NCI-H226 (cell line): ENCODE results near the gene C4orf50.
"Not testable (repeated sequence)": the region's sequence is repeated elsewhere in the genome, so short reads cannot be mapped to it uniquely, and the experiment has no call there.

ENCODE experiments used
- DNase-seq: peaks from one replicate; pipeline ENCODE4 v3.0.0-alpha.2; 2015

Gene C4orf50

DNA sequence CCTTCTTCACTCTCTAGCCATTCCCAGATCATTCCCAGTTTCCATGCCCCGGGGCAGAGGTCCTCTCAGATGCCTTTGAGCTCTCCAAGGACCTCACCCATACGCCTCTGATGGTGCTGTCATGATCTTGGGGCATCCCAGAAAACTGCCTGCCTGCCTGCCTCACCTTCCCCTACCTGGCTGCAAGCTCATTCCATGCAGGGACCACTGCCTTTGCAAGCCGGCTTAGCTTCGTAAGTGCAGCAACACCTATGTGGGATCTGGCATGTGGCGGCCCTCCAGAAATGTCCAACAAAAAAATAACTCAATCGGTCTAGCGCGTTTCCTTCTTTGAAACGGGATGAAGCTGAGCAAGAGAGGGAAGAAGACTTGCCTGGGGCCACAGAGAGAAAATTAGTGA lies 53.0 kb downstream of the C4orf50 start:
- DNase-seq, result no peak

DNA sequence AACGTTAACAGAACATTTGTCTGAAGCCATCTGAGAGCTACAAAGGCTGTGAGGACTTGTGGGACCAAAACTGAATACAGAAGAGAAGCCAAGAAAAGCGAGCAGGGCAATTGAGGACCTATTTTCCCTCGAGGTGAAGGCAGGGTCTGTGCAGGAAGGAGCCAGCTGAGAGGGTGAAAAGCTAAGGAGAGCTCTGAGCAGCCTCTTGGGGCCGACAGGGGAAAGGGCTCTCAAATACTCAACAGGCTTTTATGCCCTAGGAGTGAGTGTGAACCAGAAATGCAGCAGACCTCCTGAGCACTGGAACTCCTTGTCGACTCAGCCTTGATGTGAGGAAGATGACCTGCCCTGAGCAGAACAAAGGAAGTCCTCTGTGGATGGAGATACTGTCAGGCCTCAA lies 54.2 kb downstream of the C4orf50 start:
- no peak for DNase-seq

DNA sequence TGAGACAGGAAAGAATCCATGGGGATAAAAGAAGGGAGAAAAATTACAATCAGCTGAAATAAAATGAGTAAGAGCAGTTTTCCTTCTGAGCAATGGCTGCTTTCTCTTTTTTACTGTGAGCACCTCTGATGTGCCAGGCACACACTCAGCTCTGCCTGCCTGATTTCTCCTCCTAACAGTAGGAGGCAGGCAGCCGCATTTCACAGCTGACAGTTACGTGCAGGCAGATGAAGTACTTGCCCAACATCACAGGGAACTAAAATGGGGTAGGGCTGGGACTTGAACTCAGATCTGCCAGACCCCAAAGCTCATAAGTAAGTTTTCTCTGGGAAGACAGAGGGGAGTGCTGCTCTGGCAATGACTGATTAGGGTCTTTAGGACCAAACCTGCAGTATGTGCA lies 54.6 kb downstream of the C4orf50 start:
- no peak for DNase-seq

DNA sequence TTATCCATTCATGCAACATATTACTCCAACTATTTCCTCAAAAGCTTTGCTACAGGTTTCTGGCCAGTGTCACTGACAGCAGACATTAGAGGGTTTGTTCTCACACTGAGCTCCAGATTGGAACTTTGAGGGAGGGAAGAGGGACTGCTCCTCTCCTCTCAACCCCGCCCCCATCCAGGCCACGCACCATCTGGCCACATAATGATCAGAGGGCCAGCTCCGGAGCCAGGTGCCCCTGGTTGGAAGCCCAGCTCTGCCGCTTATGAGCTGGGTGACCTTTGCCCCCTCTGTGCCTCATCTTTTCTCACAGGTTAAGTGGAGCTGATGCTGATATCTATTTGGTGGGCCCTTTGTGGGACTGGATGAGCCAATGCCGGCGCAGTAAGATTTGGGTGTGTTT lies 55.8 kb downstream of the C4orf50 start:
- no peak for DNase-seq

DNA sequence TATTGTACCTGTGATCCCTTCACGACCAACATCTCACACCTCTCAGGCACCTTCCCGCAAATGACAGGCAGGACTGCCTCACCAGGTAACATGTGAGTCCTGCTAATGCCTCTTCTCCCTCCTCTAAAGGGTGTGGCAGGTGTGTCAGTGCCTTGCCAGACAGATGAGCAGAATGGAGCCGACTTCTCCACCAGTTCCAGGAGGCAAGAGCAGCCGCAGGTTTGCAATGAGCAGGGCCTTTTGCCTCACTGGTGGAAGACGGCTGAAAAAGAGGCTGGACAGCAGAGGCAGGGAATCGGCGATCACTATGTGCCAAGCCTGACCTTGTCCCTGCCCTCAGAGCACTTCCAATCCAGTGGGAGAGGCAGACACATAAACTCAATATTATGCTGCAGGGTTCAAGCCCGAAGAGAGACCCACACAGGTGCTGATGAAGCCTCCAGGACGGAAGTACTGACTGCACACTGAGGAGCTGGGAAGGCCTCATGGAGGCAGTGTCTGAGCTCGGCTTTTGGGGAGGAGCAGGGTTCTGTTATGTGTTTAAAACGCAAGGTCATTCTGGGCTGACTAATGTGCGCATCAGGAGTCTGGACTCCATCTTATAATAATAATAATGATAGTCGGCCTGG lies 57.9 kb downstream of the C4orf50 start:
- DNase-seq, result no peak

DNA sequence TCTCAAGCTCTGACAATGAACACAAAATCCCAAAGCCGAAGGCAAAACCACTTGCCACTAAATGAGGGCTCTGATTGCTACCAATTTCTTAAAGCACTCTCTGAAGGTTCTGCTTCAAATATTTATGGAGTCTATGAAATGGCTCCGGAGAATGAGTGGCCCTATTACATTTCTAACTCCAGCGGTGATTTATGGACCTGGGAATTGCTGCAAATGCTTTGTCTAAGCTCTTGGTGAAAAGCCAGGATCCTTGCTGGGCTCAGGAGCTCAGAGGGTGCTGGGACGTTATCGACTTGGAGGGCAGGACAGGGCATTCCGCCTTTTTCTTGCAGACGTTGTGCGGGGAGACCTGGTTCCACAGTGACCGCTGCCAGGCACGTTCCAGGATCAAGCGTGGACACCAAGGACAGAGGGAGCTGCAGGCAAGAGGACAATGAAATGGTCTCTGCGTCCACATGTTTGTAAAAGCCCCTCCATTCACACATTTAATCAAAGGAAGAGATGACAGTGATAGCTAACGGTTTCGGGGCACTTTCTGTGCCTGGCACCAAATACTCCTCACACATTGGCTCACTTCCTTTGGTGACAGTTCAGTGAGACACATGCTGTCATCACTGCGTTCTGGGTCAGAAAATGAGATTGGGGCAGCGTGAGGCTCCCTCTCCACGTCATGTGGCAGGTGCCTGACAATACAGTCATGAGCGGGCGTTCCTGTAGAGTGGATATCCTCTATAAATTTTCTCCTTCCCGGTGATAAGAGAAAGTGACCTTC lies 58.8 kb downstream of the C4orf50 start:
- no peak for DNase-seq

DNA sequence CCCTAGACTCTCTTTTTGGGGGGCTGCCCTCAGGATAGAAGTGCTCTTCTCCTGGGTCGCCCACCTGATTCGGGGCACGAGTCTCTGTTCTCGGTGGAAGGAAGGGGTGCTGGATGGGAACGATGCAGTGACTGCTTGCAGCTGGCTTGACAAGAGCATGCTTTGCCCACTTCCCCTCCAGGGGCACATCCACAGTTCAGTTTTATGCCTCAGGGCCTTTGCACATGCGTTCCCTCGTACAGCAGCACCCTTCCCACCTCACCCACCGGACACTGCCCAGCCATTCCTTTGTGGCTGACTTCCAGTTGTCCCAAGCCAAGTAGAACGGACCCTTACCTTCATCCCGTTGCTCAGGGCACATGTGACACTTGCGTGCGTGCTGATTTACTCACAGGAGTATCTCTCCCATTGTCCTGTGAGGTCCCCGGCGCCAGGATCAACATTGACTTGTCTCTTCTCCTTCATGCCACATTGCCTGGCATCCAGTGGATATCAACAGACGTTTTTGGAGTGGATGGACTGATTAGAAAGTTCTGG lies 60.0 kb downstream of the C4orf50 start:
- no peak for DNase-seq

DNA sequence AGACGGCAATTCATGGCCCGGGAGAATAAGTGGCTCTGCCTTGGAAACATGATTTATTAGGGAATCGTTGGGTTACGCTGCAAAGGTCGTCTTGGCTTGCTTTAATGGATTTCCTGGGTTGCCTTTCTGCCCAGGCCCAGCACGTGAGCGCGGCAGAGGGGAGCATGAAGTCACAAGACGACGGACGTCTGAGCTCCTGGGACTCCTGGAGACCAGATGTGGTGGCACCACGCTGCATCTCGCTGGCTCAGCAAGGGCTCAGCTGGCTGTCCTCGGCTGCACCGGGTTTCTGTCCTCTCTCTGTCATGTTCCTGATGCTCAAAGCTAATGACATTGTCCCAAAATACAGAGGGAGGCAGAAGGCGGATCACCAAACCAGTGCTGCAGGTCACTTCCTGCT lies 61.2 kb downstream of the C4orf50 start:
- DNase-seq, result no peak

DNA sequence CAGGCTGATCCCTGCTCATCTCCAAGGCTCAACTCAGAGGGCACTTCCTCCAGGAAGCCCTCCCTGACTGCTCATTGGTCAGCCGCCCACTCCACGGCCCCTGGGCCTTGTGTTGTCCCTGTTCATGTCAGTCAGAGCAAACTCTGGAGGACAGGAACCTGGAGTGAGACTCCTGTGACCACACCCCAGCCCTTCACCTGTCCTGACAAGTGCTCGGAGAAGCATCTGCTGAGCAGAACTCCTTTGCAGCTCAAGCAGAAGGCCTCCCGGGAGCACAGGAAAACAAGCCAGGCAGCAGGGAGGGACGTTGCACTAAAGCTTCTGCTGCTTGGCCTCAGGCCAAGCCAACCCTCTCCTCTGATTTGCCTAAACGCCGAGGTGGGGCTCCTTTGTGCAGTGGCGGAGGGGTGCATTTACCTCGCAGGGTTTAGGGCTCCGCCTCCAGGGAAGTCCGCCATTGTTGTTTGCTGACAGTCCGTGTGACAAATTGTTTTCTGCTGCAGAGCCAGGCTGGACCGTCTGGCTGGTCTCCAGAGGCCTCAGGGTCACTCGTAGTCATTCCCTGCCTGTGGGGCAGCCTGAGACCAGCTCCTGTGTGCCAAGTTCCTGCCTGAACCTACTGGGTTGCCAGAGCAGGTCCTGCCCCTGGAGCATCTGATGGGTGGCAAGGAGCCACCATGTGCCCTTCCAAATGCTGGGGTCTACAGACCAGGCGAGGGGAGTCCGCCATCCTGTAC lies 61.8 kb downstream of the C4orf50 start:
- DNase-seq, result no peak

DNA sequence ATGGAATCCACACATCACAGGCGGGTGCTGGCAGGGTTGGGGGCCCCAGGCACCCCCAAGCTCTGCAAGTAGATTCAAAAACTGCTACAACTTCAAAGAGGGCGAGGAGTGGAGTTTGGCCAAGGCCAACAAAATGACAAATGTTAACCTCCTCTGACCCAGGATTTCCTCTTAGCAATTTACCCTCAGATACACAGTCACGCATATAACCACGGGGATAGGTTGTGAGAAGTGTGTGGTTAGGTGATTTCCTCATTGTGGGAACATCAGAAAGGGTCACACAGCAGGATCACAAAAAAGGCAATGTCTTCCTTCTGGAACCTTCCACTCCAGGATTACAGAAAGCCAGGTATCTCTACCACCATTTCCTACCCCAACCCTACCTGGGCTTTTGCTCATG lies 62.4 kb downstream of the C4orf50 start:
- DNase-seq, result no peak

DNA sequence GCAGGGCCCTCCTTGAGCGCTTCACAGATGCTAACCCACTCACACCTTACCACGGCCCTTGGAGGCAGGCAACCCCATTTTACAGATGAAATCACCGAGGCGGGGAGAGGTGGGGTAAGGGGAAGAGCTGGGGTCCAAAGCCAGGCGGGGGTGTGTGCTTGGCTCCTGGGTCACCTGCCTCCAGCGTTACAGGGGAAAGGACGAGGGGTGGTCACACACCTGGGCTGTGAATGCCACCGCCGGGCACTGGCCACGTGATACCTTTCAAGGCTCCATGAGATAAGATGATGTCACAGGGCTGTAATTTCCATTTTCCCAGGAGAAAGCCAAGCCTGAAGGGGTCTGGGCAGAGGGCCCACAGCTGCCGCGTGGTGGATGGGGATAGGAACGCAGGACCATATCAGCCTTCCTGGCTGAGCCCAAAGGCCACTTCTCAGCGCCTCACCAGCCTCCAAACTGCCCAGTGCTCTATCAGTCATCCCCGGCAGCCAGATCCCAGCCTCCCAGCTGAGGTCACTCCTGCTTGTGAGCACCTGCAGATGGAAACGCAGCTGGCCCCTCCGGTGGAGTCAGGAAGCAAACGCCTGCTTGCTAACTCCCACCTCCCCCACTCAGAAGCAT lies 62.9 kb downstream of the C4orf50 start:
- DNase-seq, result no peak

DNA sequence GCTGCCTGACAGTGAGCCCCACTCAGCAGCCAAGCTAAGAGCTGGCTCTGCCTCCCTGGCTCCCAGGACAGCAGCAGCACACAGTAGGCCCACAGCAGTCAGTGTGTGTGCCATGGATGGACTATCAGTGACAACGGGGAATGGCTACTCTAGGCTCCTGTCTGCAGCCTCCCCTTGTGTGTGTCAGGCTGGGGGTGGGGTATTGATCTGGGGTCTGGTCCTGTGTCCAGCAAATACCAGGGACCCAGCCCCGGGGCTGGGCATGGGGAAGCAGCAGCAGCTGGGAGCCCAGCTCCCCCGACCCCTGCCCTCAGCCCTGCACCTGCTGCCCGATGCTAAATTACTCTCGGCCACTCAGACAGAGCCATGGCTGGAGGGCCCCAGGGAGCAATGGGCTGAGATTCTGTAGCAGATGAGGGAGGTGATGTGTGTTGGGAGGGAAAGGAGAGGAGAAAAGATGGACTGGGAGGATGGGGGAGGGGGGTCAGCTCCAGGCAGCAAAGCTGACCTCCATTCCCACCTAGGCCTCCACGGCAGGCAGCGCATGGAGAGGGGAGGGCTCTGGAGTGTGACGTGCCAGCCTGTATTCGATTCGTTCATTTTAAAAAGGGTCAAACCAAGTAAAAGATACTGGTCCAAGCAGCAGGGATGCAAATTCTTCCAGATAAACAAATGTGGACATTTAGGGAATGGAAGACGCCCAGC lies 64.0 kb downstream of the C4orf50 start:
- no peak for DNase-seq

DNA sequence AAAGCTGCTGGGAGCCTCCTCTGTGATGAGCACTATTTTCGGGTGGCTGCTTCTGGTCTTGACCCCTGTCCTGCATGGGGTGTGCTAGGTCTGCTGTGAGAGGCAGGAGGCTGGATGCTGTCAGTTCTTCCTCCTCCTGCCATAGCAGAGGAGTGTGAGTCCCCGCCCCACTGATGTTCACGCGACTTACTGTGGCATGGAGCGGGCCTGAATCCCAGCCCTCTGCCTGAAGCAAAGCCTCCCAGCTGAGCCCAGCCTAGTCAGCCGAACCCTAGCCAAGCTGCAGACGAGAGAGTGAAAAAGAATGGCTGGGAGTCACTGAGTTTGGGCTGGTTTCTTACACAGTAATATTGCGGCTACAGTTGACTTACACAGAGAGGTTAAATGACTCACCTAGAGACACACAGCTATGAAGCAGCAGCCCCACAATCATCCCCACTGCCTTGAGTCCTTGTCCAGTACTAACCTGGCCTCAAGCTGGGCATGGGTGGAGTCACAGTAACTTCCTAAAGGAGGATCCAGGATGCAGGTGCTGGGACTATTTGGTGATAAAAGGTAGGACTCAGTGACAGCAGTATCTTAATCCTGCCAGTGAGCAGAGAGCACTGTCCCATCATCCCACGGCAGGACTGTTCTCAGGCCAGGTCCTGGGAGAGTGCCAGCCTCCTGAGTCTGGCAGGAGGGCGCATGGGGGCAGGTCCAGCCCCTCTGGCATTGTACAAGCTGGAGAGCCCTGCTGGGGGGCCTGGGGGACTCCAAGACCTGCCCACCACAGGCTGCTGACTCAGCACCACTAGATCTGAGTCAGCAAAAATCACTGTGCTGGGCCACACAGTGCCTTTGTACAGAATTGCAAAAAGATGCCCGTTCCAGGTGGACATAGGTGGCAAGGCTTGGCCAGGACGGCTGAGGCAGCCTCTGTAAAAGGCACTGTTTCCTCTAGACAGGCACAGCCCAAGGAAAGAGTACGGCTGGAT lies 65.0 kb downstream of the C4orf50 start:
- DNase-seq, result no peak

DNA sequence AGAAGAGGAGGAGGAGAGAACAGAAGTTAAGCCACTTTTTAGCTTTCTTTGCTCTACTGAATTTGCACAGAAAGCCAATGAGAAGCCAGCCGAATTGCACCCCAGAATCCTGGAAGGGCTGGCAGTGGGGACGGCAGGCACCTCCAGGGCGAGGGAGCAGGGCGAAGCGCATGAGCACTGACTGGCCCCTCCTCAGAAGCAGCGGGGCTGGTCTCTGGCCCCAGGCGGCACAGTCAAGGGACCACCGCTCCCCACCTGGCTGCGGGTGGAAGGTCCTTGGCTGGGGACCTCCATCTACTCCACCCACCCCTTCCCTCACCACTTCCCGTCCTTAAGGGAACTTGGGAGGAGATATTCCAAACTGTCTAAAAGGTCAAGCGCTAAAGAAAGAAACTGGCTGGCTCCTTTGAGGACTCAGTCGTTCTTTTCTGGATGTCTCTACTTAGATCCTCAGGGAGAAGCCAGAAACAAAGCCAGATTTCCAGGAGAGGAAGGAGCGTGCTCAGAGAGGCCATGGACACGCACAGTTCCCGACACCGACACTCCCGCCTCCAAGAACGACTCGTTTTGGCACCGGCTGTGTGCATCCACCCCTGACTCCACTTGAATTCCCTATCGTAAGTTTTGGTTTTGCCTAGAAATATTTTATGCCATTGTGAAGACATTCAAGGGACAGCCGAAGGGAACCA lies 65.8 kb downstream of the C4orf50 start:
- no peak for DNase-seq

DNA sequence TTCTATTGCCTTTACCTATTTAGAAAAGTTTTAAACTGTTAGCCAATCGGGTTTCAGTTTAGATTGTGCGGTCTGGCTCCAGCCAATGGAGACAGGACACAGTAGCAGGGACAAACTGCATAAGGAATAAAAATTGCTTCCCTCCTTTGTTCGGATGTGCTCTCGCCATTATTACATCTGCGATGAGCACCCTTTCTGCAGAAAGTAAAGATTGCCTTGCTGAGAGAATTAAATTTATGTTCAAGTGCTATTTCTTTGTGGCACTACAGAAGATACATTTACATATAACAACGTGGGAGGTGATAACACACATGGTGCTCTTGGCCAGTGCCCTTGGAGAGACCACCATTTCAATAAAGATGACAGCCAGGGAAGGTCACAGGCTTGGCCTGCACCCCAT lies 71.6 kb downstream of the C4orf50 start:
- DNase-seq, result not testable (repeated sequence)

DNA sequence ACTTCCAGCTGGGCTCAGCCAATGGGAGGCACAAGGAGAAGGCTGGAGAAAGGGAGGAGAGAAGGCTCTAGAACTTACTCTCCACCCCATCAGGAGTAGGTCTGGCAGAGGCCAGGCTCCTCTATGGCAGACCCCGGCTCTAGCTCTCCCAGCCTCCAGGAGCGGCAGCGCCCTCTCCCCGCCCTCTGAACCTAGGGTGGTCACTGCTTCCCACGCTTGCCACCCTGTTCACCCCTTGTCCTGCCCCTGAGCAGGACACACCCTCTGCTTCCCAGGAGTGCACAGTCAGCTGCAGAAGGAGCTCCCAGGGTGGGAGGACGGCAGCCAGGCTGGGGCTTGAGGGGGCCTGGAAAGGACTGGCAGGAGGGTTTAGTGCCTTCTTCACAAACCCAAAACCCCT lies 72.3 kb downstream of the C4orf50 start:
- DNase-seq, result no peak

DNA sequence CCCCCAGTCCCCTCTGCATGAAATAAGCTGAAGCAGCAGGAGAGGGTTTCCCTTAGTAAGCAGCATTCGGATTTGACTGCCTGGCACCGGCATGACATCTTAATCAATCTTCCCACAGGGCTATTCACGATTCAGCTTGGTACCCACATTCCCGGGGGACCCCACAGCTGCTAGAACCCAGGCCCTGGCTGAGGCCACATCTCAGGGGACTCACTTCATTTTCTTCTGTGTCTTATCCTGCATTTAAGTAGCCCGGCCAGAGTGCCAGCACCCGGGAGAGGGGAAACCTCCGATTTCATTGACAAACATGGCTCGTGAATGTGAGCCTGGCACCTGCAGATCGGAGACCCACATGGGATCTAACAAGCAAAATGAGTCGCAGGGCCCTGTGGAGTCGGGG lies 73.1 kb downstream of the C4orf50 start:
- no peak for DNase-seq

DNA sequence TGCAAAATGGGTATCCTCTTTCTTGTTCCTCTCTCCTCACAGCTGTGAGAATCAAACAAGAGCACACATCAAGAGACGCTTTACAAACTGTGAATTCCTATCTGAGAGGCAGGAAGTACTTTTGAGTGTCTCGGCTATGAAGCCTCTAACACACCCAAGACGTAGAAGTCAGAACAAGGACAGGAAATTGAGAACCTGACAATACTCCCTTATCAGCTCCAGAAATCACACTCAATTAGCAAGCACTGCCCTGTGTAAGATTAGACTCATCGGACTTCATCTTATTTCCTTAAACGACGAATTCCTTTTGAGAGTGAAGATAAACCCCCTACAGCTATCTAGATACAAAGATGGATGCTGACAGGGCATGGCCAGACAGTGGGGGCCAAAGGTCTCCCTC lies 74.7 kb downstream of the C4orf50 start:
- DNase-seq, result no peak

DNA sequence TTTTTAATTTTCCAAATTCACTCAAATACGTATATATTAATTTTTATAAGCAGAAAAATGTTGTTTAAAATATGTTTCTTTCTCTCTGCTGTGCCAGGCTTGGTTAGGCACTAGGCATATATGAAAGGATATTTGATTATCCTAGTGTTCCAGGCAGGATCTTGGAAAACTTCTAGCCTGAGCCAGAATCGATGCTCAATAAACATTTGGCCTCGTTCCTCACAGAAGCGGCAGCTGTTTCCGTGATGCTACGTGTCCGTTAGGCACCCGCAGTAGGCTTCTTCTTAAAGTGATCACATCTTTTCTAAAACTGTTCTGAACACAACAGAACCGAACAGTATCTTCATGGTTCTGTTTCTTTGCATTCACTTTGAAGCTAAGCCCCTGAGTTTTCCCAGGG lies 75.3 kb downstream of the C4orf50 start:
- no peak for DNase-seq

DNA sequence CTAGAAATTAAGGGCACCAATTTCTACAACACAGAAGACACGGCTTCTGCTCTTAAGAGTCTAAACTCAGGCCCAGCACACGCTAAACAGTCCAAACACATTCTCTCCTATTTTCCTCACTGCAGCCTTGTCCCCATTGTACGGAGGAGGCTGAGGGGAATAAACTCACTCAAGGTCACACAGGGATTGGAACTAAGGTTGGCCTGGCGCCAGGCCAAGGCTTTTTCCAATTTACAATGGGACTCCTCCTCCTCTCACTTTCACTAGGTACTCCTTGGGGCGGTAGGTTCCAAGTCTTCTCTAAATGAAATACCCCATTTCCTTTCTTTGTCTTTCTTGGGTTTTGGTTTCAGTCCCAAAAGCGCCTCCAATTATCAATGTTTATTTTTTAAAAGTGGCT lies 76.6 kb downstream of the C4orf50 start:
- DNase-seq, result no peak
